OCI-LY1 (cell line): ENCODE measurements around the gene SLC38A3.

ENCODE experiments used
- H2AFZ ChIP-seq: fragments of 200-600 bp; sonication (generic), shearing (Covaris generic); 2 replicates; pipeline ENCODE4 v1.6.0; 2014; ENCODE audit warnings: antibody characterized with exemption, mild to moderate bottlenecking, low read length
- H3F3A ChIP-seq: fragments of 200-600 bp; sonication (generic), shearing (Covaris generic); 2 replicates; pipeline ENCODE4 v1.6.0; 2014; ENCODE audit warnings: mild to moderate bottlenecking, antibody characterized with exemption, low read length, moderate library complexity; ENCODE audit not compliant: insufficient read depth
- H3K27ac ChIP-seq: fragments of 200-600 bp; sonication (generic); 2 replicates; pipeline ENCODE4 v1.5.1; 2014; ENCODE audit warnings: low read length, mixed run types, mild to moderate bottlenecking, low read depth; ENCODE audit not compliant: poor library complexity, severe bottlenecking
- H3K27me3 ChIP-seq: fragments of 200-600 bp; sonication (generic); 2 replicates; pipeline ENCODE4 v1.6.0; 2014; ENCODE audit warnings: antibody characterized with exemption, mild to moderate bottlenecking, low read length, moderate library complexity; ENCODE audit not compliant: insufficient read depth
- H3K36me3 ChIP-seq: fragments of 200-600 bp; sonication (generic); 2 replicates; pipeline ENCODE4 v1.6.1; 2014; ENCODE audit warnings: mild to moderate bottlenecking, antibody characterized with exemption, low read length, moderate library complexity, mixed read lengths; ENCODE audit not compliant: insufficient read depth
- H3K4me1 ChIP-seq: fragments of 200-600 bp; sonication (generic); 2 replicates; pipeline ENCODE4 v1.5.1; 2014; ENCODE audit warnings: mild to moderate bottlenecking, low read length, moderate library complexity; ENCODE audit not compliant: insufficient read depth, severe bottlenecking
- H3K4me2 ChIP-seq: fragments of 200-600 bp; sonication (generic), shearing (Covaris generic); 2 replicates; pipeline ENCODE4 v1.6.1; 2014; ENCODE audit warnings: low read length
- H3K4me3 ChIP-seq: fragments of 200-600 bp; sonication (generic); 2 replicates; pipeline ENCODE4 v1.5.1; 2014; ENCODE audit warnings: low read length, low read depth, mild to moderate bottlenecking, mixed read lengths; ENCODE audit not compliant: poor library complexity, severe bottlenecking
- H3K79me2 ChIP-seq: fragments of 200-600 bp; shearing (Covaris generic); 2 replicates; pipeline ENCODE4 v1.6.1; 2016; ENCODE audit warnings: mixed run types, low read length, mixed read lengths; ENCODE audit not compliant: insufficient read depth
- H3K9ac ChIP-seq: fragments of 200-600 bp; sonication (generic), shearing (Covaris generic); 2 replicates; pipeline ENCODE4 v1.6.1; 2014; ENCODE audit warnings: mild to moderate bottlenecking, low read length, mixed read lengths
- H3K9me2 ChIP-seq: fragments of 200-600 bp; sonication (generic), shearing (Covaris generic); 2 replicates; pipeline ENCODE4 v1.6.1; 2014; ENCODE audit warnings: low read depth, mild to moderate bottlenecking, low read length, mixed read lengths
- H3K9me3 ChIP-seq: fragments of 200-600 bp; shearing (Covaris generic); 2 replicates; pipeline ENCODE4 v1.6.1; 2014; ENCODE audit warnings: low read length, mixed read lengths
- H4K20me1 ChIP-seq: fragments of 200-600 bp; sonication (generic), shearing (Covaris generic); 2 replicates; pipeline ENCODE4 v1.6.0; 2016; ENCODE audit warnings: mild to moderate bottlenecking, low read length; ENCODE audit not compliant: insufficient read depth
- EZH2 ChIP-seq: fragments of 200-600 bp; sonication (generic), shearing (Covaris generic); IDR thresholded peaks from 2 replicates; pipeline ENCODE4 v1.8.0; 2017; ENCODE audit warnings: borderline replicate concordance, mixed run types, mild to moderate bottlenecking, antibody characterized with exemption, low read length, moderate library complexity, mixed read lengths
- TF ChIP-seq, protein P1 (sequence below): fragments of 200-600 bp; sonication (generic), shearing (Covaris generic); IDR thresholded peaks from 2 replicates; pipeline ENCODE4 v1.5.1; 2017; ENCODE audit warnings: mild to moderate bottlenecking, antibody characterized with exemption, low read length, moderate library complexity, mixed read lengths

The SLC38A3 gene

DNA sequence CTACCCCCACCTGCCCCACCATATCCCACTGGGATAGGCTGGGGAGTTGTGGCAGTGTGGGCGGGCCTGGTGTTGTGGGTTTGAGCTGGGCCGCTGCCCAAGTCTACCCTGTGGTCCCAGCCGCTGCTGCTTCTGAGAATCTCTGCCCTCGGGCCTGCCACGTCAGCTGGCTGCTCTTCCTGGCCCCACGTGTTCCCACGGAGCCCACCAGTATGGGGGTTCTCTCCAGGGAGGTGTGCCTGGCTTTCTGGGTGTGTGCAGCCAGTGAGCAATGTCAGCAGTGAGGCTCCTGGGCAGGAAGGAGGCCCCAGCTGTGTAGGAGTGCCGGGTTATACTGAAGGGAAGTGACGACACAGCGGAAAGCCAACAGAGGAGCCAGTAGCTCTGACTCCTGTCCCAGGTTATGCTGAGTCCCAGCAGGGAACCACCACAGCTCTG, 41.5 kb downstream of the SLC38A3 start:
- peaks cover 45% of the 10 kb centered on the region for H3K4me1 ChIP-seq
- H3K9me3 ChIP-seq, result no peaks in the 10 kb centered on the region
- no peaks in the 10 kb centered on the region for H3K9me2 ChIP-seq
- no peaks in the 10 kb centered on the region for H4K20me1 ChIP-seq
- peaks cover 7% of the 10 kb centered on the region; the same call in 1 of the 2 replicates for H3K79me2 ChIP-seq
- H3K4me2 ChIP-seq, result peak overlapping the region; percentile 64
- TF ChIP-seq EZH2, result no peak
- TF ChIP-seq, protein P1, sequence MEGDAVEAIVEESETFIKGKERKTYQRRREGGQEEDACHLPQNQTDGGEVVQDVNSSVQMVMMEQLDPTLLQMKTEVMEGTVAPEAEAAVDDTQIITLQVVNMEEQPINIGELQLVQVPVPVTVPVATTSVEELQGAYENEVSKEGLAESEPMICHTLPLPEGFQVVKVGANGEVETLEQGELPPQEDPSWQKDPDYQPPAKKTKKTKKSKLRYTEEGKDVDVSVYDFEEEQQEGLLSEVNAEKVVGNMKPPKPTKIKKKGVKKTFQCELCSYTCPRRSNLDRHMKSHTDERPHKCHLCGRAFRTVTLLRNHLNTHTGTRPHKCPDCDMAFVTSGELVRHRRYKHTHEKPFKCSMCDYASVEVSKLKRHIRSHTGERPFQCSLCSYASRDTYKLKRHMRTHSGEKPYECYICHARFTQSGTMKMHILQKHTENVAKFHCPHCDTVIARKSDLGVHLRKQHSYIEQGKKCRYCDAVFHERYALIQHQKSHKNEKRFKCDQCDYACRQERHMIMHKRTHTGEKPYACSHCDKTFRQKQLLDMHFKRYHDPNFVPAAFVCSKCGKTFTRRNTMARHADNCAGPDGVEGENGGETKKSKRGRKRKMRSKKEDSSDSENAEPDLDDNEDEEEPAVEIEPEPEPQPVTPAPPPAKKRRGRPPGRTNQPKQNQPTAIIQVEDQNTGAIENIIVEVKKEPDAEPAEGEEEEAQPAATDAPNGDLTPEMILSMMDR, result peak; percentile 4; the same call in 1 of the 2 replicates
- H3K4me3 ChIP-seq, result peak overlapping the region; percentile 49
- H2AFZ ChIP-seq, result no peak overlapping the region
- H3K27ac ChIP-seq, result peak overlapping the region; percentile 76
- H3K27me3 ChIP-seq, result no peaks in the 10 kb centered on the region
- peak overlapping the region; percentile 56; the same call in 1 of the 2 replicates for H3K9ac ChIP-seq
- H3K36me3 ChIP-seq, result peaks cover 15% of the 10 kb centered on the region; the same call in 1 of the 2 replicates
- no peaks in the 10 kb centered on the region for H3F3A ChIP-seq

DNA sequence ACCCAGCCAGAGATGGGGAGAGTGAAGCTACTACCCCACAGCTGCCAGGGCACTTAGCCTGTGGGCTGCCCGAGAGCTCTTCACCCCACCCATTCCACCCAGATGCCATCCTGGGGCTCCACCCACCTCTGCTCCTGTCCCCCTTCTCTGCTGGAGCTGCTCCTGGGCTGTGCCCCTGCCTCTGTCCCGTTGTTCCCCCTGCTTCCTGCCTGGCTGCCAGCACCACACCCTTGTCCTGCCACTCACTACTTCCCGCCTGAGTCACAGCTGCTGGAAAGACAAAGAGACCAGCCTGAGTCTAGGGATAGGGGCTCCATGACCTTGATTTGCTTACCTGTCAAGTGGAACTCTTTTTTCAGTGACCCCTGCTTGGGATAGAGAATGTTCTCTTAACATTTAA, 43.3 kb downstream of the SLC38A3 start:
- Histone ChIP-seq H3K79me2 (peaks cover 7% of the 10 kb centered on the region; the same call in 1 of the 2 replicates), H3K9me3 (no peaks in the 10 kb centered on the region), H3K4me1 (peaks cover 26% of the 10 kb centered on the region), H3K9ac (no peak overlapping the region), H3K27ac (no peak overlapping the region), H4K20me1 (no peaks in the 10 kb centered on the region), H3F3A (no peaks in the 10 kb centered on the region), H3K36me3 (peaks cover 26% of the 10 kb centered on the region; the same call in 1 of the 2 replicates), H3K4me2 (no peak overlapping the region), H3K4me3 (no peak overlapping the region), H3K9me2 (no peaks in the 10 kb centered on the region), H2AFZ (no peak overlapping the region), H3K27me3 (no peaks in the 10 kb centered on the region)
- TF ChIP-seq EZH2, result no peak
- TF ChIP-seq, protein P1, result no peak

DNA sequence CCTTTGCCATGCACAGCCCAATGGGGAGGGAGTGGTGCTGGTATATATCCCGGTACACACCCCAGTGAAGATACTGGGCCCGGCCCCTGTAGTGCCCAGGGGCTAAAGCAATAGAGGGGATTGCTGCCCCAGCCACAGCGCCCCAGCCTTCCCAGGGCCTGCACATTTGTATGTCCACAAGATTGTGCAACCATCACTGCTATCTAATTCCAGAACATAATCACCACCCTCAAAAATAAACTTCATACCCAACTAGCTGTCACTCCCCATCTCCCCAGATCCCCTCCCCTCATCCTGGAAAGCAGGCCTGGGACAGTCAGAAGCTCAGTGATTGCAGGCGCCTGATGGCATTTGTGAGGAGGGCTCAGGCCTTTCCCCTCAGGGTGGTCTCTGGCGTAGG, 44.4 kb downstream of the SLC38A3 start:
- Histone ChIP-seq H3K27me3 (no peaks in the 10 kb centered on the region), H3K4me3 (no peak overlapping the region), H3K9ac (no peak overlapping the region), H4K20me1 (no peaks in the 10 kb centered on the region), H3K36me3 (peaks cover 28% of the 10 kb centered on the region; the same call in 1 of the 2 replicates), H3K9me3 (no peaks in the 10 kb centered on the region), H3K9me2 (no peaks in the 10 kb centered on the region), H2AFZ (no peak overlapping the region), H3K79me2 (peaks cover 7% of the 10 kb centered on the region; the same call in 1 of the 2 replicates), H3K4me2 (no peak overlapping the region), H3K4me1 (peaks cover 24% of the 10 kb centered on the region), H3F3A (no peaks in the 10 kb centered on the region), H3K27ac (no peak overlapping the region)
- no peak for TF ChIP-seq EZH2
- TF ChIP-seq, protein P1, result no peak
